GM12874 (cell line): ENCODE results near the gene CREM.

Source experiments
- CTCF ChIP-seq: IDR thresholded peaks from 2 replicates; pipeline ENCODE4 v1.5.1; 2011; ENCODE audit warnings: low read depth, mild to moderate bottlenecking, control low read depth, low read length, moderate library complexity; ENCODE audit not compliant: insufficient read depth

CREM gene

GRCh38 chr10:35165811-35166210, 39.2 kb downstream of the CREM start:
- TF ChIP-seq CTCF: no peak

DNA sequence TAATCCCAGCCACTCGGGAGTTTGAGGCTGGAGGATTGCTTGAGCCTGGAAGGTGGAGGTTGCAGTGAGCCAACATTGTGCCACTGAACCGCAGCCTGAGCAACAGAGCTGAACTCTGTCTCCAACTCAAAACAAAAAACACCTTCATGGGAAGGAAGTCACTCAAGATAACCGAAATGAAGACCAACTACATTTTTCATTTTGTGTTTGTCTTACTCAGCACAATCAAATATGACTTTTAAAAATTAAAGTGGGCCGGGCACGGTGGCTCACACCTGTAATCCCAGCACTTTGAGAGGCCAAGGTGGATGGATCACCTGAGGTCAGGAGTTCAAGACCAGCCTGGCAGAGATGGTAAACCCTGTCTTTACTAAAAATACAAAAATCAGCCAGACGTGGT, 40.0 kb downstream of the CREM start:
- no peak for TF ChIP-seq CTCF

DNA sequence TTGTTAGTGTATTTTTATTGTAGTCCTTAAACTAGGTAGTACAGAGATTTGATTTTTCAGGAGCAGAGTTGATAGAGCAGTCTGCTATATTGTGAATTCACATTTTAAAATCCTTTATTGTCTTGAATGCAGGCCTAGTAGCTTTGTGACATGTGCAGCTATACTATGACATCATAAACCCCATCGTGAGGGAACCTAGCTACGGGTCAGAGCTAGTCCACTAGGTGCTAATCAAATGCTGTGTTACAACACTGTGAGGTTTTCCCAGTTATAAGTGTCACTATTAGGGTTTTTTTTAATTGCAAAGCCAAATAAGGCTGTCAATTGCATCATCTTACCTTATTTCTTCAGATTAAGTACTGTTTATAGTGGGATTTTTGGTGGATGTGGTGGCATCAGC, 40.7 kb downstream of the CREM start:
- TF ChIP-seq CTCF: no peak

GRCh38 chr10:35172146-35172545, 45.5 kb downstream of the CREM start:
- TF ChIP-seq CTCF: no peak

GRCh38 chr10:35172574-35172973, 45.9 kb downstream of the CREM start:
- no peak for TF ChIP-seq CTCF

DNA sequence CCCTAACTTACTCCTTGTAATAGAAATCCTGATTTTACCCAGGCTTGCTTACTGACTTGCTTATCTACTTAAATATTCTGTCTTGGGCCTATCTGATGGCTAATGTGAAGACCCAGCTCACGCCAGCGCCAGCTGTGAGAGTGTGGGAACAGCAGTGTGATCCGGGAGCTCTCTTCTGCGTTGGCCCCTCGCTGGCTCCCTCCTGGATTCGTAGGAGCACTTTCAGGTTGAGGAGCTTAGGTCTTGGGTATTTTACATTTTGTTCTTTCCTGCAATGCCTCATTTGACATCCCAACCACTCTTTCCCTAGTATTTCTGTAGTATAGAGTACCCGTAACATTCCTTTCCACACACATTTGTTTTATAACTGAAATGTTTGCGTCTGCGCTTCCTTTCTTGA, 51.7 kb downstream of the CREM start:
- no peak for TF ChIP-seq CTCF

DNA sequence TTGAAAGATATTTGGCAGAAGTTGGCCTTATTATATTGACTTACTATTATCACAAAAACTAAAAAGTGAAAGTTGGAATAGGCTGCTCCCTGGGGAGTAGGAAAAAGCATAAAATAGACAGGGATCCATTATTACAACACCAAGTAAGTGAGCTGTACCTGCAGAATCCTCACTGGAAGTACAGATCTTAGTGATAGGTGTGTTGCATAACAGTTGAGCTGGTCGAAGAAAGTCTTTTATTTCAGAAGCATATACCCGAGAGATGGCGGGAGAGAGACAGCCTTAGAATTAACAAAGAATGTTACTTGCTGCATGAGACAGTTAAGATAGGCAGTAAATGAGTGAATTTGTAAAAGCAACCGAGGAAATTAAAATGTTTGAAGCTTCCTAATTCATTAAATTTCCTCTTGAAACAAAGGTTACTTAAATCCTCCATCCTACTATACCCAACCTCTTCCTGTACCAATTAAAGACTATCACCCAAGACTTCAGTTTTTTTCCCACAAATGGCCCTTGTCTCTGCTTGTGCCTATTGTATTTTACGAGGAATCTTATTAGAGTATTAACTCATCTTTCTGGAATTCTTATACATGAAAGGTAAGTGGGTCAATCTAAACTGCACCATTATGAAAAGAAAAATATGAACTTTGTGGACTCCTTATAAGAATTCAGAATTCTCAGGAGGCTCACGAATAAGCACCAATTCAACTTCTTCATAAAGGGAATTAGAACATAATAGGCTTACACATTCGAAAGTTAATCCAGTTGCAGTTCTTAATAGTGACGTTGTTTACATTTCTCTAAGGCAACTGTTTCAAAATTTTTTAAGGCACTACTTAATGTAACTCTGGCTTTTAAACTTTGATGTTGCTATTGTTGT, 56.2 kb downstream of the CREM start:
- TF ChIP-seq CTCF: no peak
